Activated CD8-positive, alpha-beta memory T cell treated with anti-CD3 and anti-CD28 coated beads, Interleukin-2, amount 50 U/mL, for 4 hours (primary cell): ENCODE data around the gene STK32C.
"Not testable (repeated sequence)": the region's sequence is repeated elsewhere in the genome, so short reads cannot be mapped to it uniquely, and the experiment has no call there.

Experiments
- DNase-seq: peaks from one replicate; pipeline ENCODE4 v3.0.0-alpha.2; 2020

The STK32C gene

GRCh38 chr10:132162590-132163277, 145.0 kb downstream of the STK32C start:
- DNase-seq, result no peak

GRCh38 chr10:132162021-132162531, 145.7 kb downstream of the STK32C start:
- DNase-seq, result no peak

- not testable (repeated sequence) for DNase-seq
These were observed 146.7 kb downstream of the STK32C start for GRCh38 chr10:132160834-132161622.

GRCh38 chr10:132160231-132160630, 147.5 kb downstream of the STK32C start:
- DNase-seq, result not testable (repeated sequence)

- DNase-seq, result not testable (repeated sequence)
These were observed 148.2 kb downstream of the STK32C start for GRCh38 chr10:132159302-132160230.

- no peak for DNase-seq
These were observed 148.9 kb downstream of the STK32C start for GRCh38 chr10:132158823-132159222.

GRCh38 chr10:132158122-132158741, 149.5 kb downstream of the STK32C start:
- no peak for DNase-seq
